Effector memory CD8-positive, alpha-beta T cell (primary cell): ENCODE data around the gene KBTBD3.

Experiments
- ATAC-seq: fragments of 150-1000 bp; cut with Tn5 transposase; replicated peaks from 2 replicates; pipeline ENCODE4 v1.10.0; 2021; ENCODE audit warnings: mild to moderate bottlenecking, moderate library complexity
- DNase-seq, 3 experiments: peaks; one replicate each; pipeline ENCODE4 v3.0.0; 2021
- H3K27ac Mint-ChIP-seq, 2 donors: one replicate each; pipeline ENCODE4 v1.8.0; 2022; ENCODE audit warnings: mild to moderate bottlenecking in 2 of 2, mixed read lengths in 2 of 2, moderate library complexity in 2 of 2
- H3K27me3 Mint-ChIP-seq, 2 donors: one replicate each; pipeline ENCODE4 v1.8.0; 2022; ENCODE audit warnings: mixed read lengths in 2 of 2
- H3K36me3 Mint-ChIP-seq: one replicate; pipeline ENCODE4 v1.8.0; 2022; ENCODE audit warnings: mild to moderate bottlenecking, moderate library complexity, mixed read lengths; ENCODE audit not compliant: insufficient read depth
- H3K4me1 Mint-ChIP-seq, 2 donors: one replicate each; pipeline ENCODE4 v1.8.0; 2022; ENCODE audit warnings: low read depth in 2 of 2, mixed read lengths in 2 of 2
- H3K4me3 Mint-ChIP-seq, 2 donors: one replicate each; pipeline ENCODE4 v1.8.0; 2022; ENCODE audit warnings: mild to moderate bottlenecking in 2 of 2, mixed read lengths in 2 of 2, moderate library complexity in 2 of 2
- H3K9me3 Mint-ChIP-seq, 2 donors: one replicate each; pipeline ENCODE4 v1.8.0; 2022; ENCODE audit warnings: mixed read lengths in 2 of 2
- total RNA-seq, 9 experiments: gene quantifications; one replicate each; lab custom pipeline; 2026; lab: John Stamatoyannopoulos, UW

KBTBD3 gene
- 2.4 to 11.7 (median 3.7) reads per million in 9 experiments for total RNA-seq

GRCh38 chr11:106076919-106077608, at the start of gene KBTBD3:
Gene KBTBD3, minus strand, starts transcription at chr11:106077347. Its CDS starts 18,250 bp downstream, at chr11:106059097.
- Mint-ChIP-seq H3K4me3 (peak within 1 kb of the TSS; percentile 94), H3K9me3 (no peaks in the 10 kb centered on the region), H3K27me3 (no peaks in the 10 kb centered on the region), H3K27ac (peak within 1 kb of the TSS; percentile 96), H3K4me1 (peaks cover 33 to 55% of the 10 kb centered on the region in 2 donors), H3K36me3 (peaks cover 23% of the 10 kb centered on the region)
- DNase-seq (peak; percentile 99), ATAC-seq (peak; percentile 88)

- H3K4me1 Mint-ChIP-seq: no peaks in the 10 kb centered on the region
- H3K9me3 Mint-ChIP-seq: no peaks in the 10 kb centered on the region
- H3K27ac Mint-ChIP-seq: no peak overlapping the region
- no peaks in the 10 kb centered on the region for H3K36me3 Mint-ChIP-seq
- ATAC-seq (no peak), DNase-seq (no peak)
- peaks cover 31 to 37% of the 10 kb centered on the region in 2 donors for H3K27me3 Mint-ChIP-seq
- no peak overlapping the region for H3K4me3 Mint-ChIP-seq
These were observed 44.6 kb upstream of the KBTBD3 start for GRCh38 chr11:106121570-106122320.

- Mint-ChIP-seq H3K27me3 (peaks cover 11 to 13% of the 10 kb centered on the region in 2 donors), H3K9me3 (no peaks in the 10 kb centered on the region), H3K4me3 (no peak overlapping the region), H3K36me3 (no peaks in the 10 kb centered on the region), H3K27ac (no peak overlapping the region), H3K4me1 (no peaks in the 10 kb centered on the region)
- DNase-seq (no peak), ATAC-seq (no peak)
These were observed 28.8 kb upstream of the KBTBD3 start for GRCh38 chr11:106105986-106106385.

GRCh38 chr11:106101819-106102218, 24.7 kb upstream of the KBTBD3 start:
- Mint-ChIP-seq H3K4me3 (no peak overlapping the region), H3K27ac (no peak overlapping the region), H3K27me3 (no peaks in the 10 kb centered on the region), H3K4me1 (no peaks in the 10 kb centered on the region), H3K36me3 (peaks cover 19% of the 10 kb centered on the region), H3K9me3 (no peaks in the 10 kb centered on the region)
- ATAC-seq (no peak), DNase-seq (no peak)

GRCh38 chr11:106101370-106101769, 24.2 kb upstream of the KBTBD3 start:
- H3K9me3 Mint-ChIP-seq: no peaks in the 10 kb centered on the region
- DNase-seq (no peak), ATAC-seq (no peak)
- H3K4me1 Mint-ChIP-seq: no peaks in the 10 kb centered on the region
- H3K36me3 Mint-ChIP-seq: peaks cover 24% of the 10 kb centered on the region
- no peaks in the 10 kb centered on the region for H3K27me3 Mint-ChIP-seq
- no peak overlapping the region for H3K4me3 Mint-ChIP-seq
- H3K27ac Mint-ChIP-seq: no peak overlapping the region

GRCh38 chr11:106098893-106099553, 21.9 kb upstream of the KBTBD3 start:
- H3K4me3 Mint-ChIP-seq: no peak overlapping the region
- H3K27ac Mint-ChIP-seq: no peak overlapping the region
- ATAC-seq (no peak), DNase-seq (no peak)
- peaks cover 46% of the 10 kb centered on the region for H3K36me3 Mint-ChIP-seq
- no peaks in the 10 kb centered on the region for H3K9me3 Mint-ChIP-seq
- H3K4me1 Mint-ChIP-seq: no peaks in the 10 kb centered on the region
- no peaks in the 10 kb centered on the region for H3K27me3 Mint-ChIP-seq

GRCh38 chr11:106092446-106092845, 15.3 kb upstream of the KBTBD3 start:
- ATAC-seq: no peak
- Mint-ChIP-seq H3K9me3 (no peaks in the 10 kb centered on the region), H3K4me3 (no peak overlapping the region), H3K27ac (peak overlapping the region in 1 of 2 donors; percentile 88), H3K36me3 (peaks cover 58% of the 10 kb centered on the region), H3K27me3 (no peaks in the 10 kb centered on the region), H3K4me1 (peaks cover 17 to 27% of the 10 kb centered on the region in 2 donors)
- no peak for DNase-seq

GRCh38 chr11:106091480-106092123, 14.5 kb upstream of the KBTBD3 start:
- ATAC-seq (no peak), DNase-seq (no peak)
- Mint-ChIP-seq H3K9me3 (no peaks in the 10 kb centered on the region), H3K4me3 (no peak overlapping the region), H3K27ac (peak overlapping the region; percentile 51 to 88), H3K27me3 (no peaks in the 10 kb centered on the region), H3K36me3 (peaks cover 52% of the 10 kb centered on the region), H3K4me1 (peaks cover 21 to 32% of the 10 kb centered on the region in 2 donors)

GRCh38 chr11:106088896-106089295, 11.7 kb upstream of the KBTBD3 start:
- DNase-seq (no peak), ATAC-seq (no peak)
- Mint-ChIP-seq H3K4me1 (peaks cover 30 to 43% of the 10 kb centered on the region in 2 donors), H3K36me3 (peaks cover 44% of the 10 kb centered on the region), H3K27me3 (no peaks in the 10 kb centered on the region), H3K27ac (peak overlapping the region in 1 of 2 donors; percentile 72), H3K4me3 (no peak overlapping the region), H3K9me3 (no peaks in the 10 kb centered on the region)

- Mint-ChIP-seq H3K27me3 (no peaks in the 10 kb centered on the region), H3K4me3 (no peak overlapping the region), H3K27ac (peak overlapping the region in 1 of 2 donors; percentile 70), H3K36me3 (peaks cover 40% of the 10 kb centered on the region), H3K4me1 (peaks cover 31 to 44% of the 10 kb centered on the region in 2 donors), H3K9me3 (no peaks in the 10 kb centered on the region)
- ATAC-seq (peak; percentile 75), DNase-seq (peak; percentile 14 to 34 (median 22))
These were observed 10.8 kb upstream of the KBTBD3 start for GRCh38 chr11:106087815-106088435.

- Mint-ChIP-seq H3K36me3 (peaks cover 33% of the 10 kb centered on the region), H3K27me3 (no peaks in the 10 kb centered on the region), H3K9me3 (no peaks in the 10 kb centered on the region), H3K4me1 (peaks cover 34 to 50% of the 10 kb centered on the region in 2 donors), H3K27ac (peak overlapping the region; percentile 56 to 59), H3K4me3 (peak overlapping the region in 1 of 2 donors; percentile 39)
- ATAC-seq (no peak), DNase-seq (no peak)
These were observed 9.7 kb upstream of the KBTBD3 start for GRCh38 chr11:106086850-106087249.

GRCh38 chr11:106086135-106086534, 9.0 kb upstream of the KBTBD3 start:
- Mint-ChIP-seq H3K27ac (peak overlapping the region; percentile 56 to 59), H3K4me1 (peaks cover 36 to 53% of the 10 kb centered on the region in 2 donors), H3K9me3 (no peaks in the 10 kb centered on the region), H3K4me3 (peak overlapping the region in 1 of 2 donors; percentile 39), H3K36me3 (peaks cover 32% of the 10 kb centered on the region), H3K27me3 (no peaks in the 10 kb centered on the region)
- DNase-seq (no peak), ATAC-seq (no peak)

GRCh38 chr11:106082096-106082495, 4.9 kb upstream of the KBTBD3 start:
- Mint-ChIP-seq H3K4me3 (peak overlapping the region in 1 of 2 donors; percentile 27), H3K4me1 (peaks cover 35 to 51% of the 10 kb centered on the region in 2 donors), H3K36me3 (peaks cover 42% of the 10 kb centered on the region), H3K27me3 (no peaks in the 10 kb centered on the region), H3K27ac (no peak overlapping the region), H3K9me3 (no peaks in the 10 kb centered on the region)
- no peak for ATAC-seq
- DNase-seq: no peak
